ENCODE measurements around the gene CLIP4.

CLIP4 gene

GRCh38 chr2:29072251-29072650 lies 43.0 kb upstream of the CLIP4 start:
- DNase-seq (ENCODE audit: low spot score): no peak
- no peak for TF ChIP-seq CTCF (IDR thresholded peaks at IDR 0.05; ENCODE audit: extremely low read depth, missing control alignments)

GRCh38 chr2:29072971-29073725 lies 42.1 kb upstream of the CLIP4 start:
- no peak for TF ChIP-seq CTCF (IDR thresholded peaks at IDR 0.05; ENCODE audit: extremely low read depth, missing control alignments)

GRCh38 chr2:29073933-29074332 lies 41.3 kb upstream of the CLIP4 start:
- no peak for DNase-seq (ENCODE audit: low spot score)
- no peak for TF ChIP-seq CTCF (IDR thresholded peaks at IDR 0.05; ENCODE audit: extremely low read depth, missing control alignments)

More at GRCh38 chr2:29072971-29073725, 42.1 kb upstream of the CLIP4 start:
- DNase-seq (ENCODE audit: low spot score): no peak

- DNase-seq (ENCODE audit: low spot score): no peak
- no peak for TF ChIP-seq CTCF (IDR thresholded peaks at IDR 0.05; ENCODE audit: extremely low read depth, missing control alignments)
Observed at GRCh38 chr2:29074411-29074810, 40.8 kb upstream of the CLIP4 start, which contains the start of gene PCARE. PCARE (minus strand) TSS chr2:29074523; CDS start chr2:29074261, 262 bp downstream.

- no peak for DNase-seq (ENCODE audit: low spot score)
- TF ChIP-seq CTCF (IDR thresholded peaks at IDR 0.05; ENCODE audit: extremely low read depth, missing control alignments): no peak
Observed at GRCh38 chr2:29075894-29076705, 39.1 kb upstream of the CLIP4 start.

- no peak for DNase-seq (ENCODE audit: low spot score)
- no peak for TF ChIP-seq CTCF (IDR thresholded peaks at IDR 0.05; ENCODE audit: extremely low read depth, missing control alignments)
Observed at GRCh38 chr2:29079887-29080286, 35.3 kb upstream of the CLIP4 start.
